Body of pancreas (tissue), 4 donors: ENCODE measurements around the gene PLCB1. TPM values are rescaled to one million over a fixed set of nuclear protein-coding genes. Genes with fewer than 3 reads are reported as not detected.

Experiments
- ATAC-seq: fragments of 150-250 bp; one replicate; pipeline ENCODE4 v1.9.1; 2016
- DNase-seq, 4 donors: peaks; one replicate each; pipeline ENCODE4 v3.0.0-alpha.2; 2019
- H3K27ac ChIP-seq, 4 donors: fragments of 200-600 bp; sonication (generic); 1 replicate in 3 of 4; 2 replicates in 1 of 4; pipeline versions ENCODE4 v1.5.1 to v1.6.1; 2016 to 2019; ENCODE audit warnings: mild to moderate bottlenecking in 1 of 4, mixed read lengths in 1 of 4, moderate library complexity in 1 of 4
- H3K27me3 ChIP-seq, 2 donors: fragments of 200-600 bp; sonication (generic); one replicate each; pipeline ENCODE4 v1.6.0; 2016; ENCODE audit warnings: mild to moderate bottlenecking in 1 of 2
- H3K36me3 ChIP-seq, 2 donors: fragments of 200-600 bp; sonication (generic); replicated peaks in 1 of 2; 2 replicates each; pipeline ENCODE4 v1.5.1; 2016; ENCODE audit warnings: low read depth in 2 of 2; ENCODE audit not compliant: insufficient read depth in 1 of 2
- H3K4me1 ChIP-seq: fragments of 200-600 bp; sonication (generic); one replicate; pipeline ENCODE4 v1.6.0; 2016
- H3K4me3 ChIP-seq, 2 donors: fragments of 200-600 bp; sonication (generic); 1 replicate in 1 of 2; 2 replicates in 1 of 2; pipeline ENCODE4 v1.5.1; 2016 to 2019
- H3K9me3 ChIP-seq, 3 donors: fragments of 200-600 bp; sonication (generic); 1 replicate in 2 of 3; 2 replicates in 1 of 3; pipeline ENCODE4 v1.5.1; 2016
- POLR2A ChIP-seq, 3 donors: fragments of 450-650 bp; IDR thresholded peaks; one replicate each; pipeline ENCODE4 v1.6.1; 2016; ENCODE audit warnings: antibody characterized with exemption in 3 of 3, mild to moderate bottlenecking in 2 of 3
- WGBS, 2 donors: methylation state at CpG; one replicate each; pipeline ENCODE4 v1.1.5; 2017; 5-methylcytosine and 5-hydroxymethylcytosine counted together
- intact Hi-C: fragments of 100-400 bp; cut with DNase I; formaldehyde crosslinking; loops from one replicate; pipeline ENCODE4 v1.15.1; 2023
- total RNA-seq, 2 donors: library from RNA; depleted of rRNA; stranded (reverse); fragments of >200 nt; gene quantifications; one replicate each; pipeline ENCODE4 v1.1.0, GENCODE V29; 2016
- TF ChIP-seq, protein P1 (sequence below), 7 experiments: fragments of 450-650 bp in 4 of 7; fragments of 200-600 bp in 3 of 7; sonication (generic) in 3 of 7; IDR thresholded peaks; one replicate each; pipeline ENCODE4 v1.5.1; 2016 to 2019; ENCODE audit warnings: antibody characterized with exemption in 7 of 7

PLCB1 gene
- total RNA-seq, 2 donors from 2014 or later: 32.9 to 46.1 TPM

DNA sequence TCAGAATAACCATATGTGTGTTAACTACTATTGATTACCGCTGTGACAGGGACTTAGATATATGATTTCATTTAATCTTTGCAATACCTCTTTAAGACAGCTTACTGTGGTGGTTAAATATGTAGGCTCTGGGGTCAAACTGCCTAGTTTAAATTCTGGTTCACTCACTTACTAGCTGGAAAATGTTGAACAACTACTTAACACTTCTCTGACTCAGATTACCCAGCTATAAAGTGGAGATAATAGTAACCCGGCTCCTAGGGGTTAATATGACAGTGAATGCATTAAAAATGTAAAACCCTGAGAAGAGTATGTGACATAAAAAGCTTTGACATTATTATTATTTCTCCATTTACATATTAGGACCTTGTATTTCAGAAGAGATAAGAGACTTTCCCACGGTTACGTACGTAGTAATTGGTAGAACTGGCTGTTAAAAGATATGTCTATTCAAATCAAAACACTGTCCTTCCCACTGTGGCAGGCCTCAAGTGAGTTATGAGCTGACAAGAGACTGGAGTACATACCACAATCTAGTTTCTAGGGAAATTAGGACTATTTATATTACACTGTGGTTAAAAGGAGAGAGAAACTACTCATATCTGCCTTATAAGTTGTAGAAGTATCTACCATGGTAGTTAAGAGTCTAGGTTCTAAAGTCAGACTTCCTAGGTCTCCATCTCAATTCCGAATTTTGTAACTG, 4.4 kb upstream of the PLCB1 start:
- no peak for DNase-seq
- no peak for ATAC-seq
- no peak for TF ChIP-seq POLR2A (IDR thresholded peaks at IDR 0.05)
- TF ChIP-seq, protein P1, sequence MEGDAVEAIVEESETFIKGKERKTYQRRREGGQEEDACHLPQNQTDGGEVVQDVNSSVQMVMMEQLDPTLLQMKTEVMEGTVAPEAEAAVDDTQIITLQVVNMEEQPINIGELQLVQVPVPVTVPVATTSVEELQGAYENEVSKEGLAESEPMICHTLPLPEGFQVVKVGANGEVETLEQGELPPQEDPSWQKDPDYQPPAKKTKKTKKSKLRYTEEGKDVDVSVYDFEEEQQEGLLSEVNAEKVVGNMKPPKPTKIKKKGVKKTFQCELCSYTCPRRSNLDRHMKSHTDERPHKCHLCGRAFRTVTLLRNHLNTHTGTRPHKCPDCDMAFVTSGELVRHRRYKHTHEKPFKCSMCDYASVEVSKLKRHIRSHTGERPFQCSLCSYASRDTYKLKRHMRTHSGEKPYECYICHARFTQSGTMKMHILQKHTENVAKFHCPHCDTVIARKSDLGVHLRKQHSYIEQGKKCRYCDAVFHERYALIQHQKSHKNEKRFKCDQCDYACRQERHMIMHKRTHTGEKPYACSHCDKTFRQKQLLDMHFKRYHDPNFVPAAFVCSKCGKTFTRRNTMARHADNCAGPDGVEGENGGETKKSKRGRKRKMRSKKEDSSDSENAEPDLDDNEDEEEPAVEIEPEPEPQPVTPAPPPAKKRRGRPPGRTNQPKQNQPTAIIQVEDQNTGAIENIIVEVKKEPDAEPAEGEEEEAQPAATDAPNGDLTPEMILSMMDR (IDR thresholded peaks at IDR 0.05): no peak
- no peak overlapping the region for H3K27ac ChIP-seq
- intact Hi-C loops: loop anchor here (10.0 kb wide), 1 partner anchor 587 kb away; no protein-coding TSS in a partner anchor
- no peaks in the 10 kb centered on the region for H3K27me3 ChIP-seq
- H3K4me1 ChIP-seq: peaks cover 5% of the 10 kb centered on the region
- 60 to 62% methylated on average over 6 of the region's 6 CpGs for WGBS, 2 donors
- H3K4me3 ChIP-seq: no peak overlapping the region
- no peaks in the 10 kb centered on the region for H3K36me3 ChIP-seq
- H3K9me3 ChIP-seq: no peaks in the 10 kb centered on the region

DNA sequence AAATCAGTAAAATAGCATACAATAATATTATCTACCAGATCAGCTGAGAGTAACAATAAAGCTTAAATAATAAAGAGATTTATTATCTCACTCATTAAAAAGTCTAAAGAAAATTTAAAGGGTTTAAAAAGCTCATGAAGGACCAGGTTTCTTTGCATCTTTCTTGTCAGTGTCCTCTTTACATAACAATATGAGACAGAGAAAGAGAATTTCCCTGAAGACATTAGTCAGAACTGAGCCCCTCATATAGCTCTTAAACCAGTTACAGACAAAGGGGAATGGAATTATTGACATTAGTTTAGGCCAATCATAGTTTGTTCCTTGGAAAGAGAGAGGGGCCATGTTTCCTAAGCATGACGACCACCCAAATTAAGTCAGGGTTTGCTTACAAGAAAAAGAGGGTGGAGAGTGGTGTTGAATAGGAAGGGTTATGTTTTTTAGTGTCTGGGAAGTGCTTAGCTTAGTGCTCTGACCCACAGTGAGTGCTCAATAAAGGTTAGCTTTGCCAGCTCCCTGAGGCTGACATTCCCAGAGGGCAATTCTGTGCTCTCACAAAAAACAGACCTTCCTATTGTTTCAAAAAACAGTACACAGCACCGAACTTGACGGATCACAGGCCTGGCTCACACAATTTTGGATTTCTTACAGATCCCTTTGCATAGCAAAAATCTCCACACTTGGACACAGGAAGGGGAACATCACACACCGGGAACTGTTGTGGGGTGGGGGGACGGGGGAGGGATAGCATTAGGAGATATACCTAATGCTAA, 3.6 kb upstream of the PLCB1 start:
- no peak for DNase-seq
- WGBS, 2 donors: 79 to 86% methylated on average over 5 of the region's 5 CpGs
- no peak overlapping the region for H3K27ac ChIP-seq
- intact Hi-C loops: loop anchor here (10.0 kb wide), 1 partner anchor 586 kb away; no protein-coding TSS in a partner anchor
- no peak overlapping the region for H3K4me3 ChIP-seq
- TF ChIP-seq, protein P1 (IDR thresholded peaks at IDR 0.05): no peak
- no peak for TF ChIP-seq POLR2A (IDR thresholded peaks at IDR 0.05)
- no peaks in the 10 kb centered on the region for H3K36me3 ChIP-seq
- no peak for ATAC-seq
- H3K4me1 ChIP-seq: peaks cover 5% of the 10 kb centered on the region
- H3K27me3 ChIP-seq: no peaks in the 10 kb centered on the region
- H3K9me3 ChIP-seq: no peaks in the 10 kb centered on the region

DNA sequence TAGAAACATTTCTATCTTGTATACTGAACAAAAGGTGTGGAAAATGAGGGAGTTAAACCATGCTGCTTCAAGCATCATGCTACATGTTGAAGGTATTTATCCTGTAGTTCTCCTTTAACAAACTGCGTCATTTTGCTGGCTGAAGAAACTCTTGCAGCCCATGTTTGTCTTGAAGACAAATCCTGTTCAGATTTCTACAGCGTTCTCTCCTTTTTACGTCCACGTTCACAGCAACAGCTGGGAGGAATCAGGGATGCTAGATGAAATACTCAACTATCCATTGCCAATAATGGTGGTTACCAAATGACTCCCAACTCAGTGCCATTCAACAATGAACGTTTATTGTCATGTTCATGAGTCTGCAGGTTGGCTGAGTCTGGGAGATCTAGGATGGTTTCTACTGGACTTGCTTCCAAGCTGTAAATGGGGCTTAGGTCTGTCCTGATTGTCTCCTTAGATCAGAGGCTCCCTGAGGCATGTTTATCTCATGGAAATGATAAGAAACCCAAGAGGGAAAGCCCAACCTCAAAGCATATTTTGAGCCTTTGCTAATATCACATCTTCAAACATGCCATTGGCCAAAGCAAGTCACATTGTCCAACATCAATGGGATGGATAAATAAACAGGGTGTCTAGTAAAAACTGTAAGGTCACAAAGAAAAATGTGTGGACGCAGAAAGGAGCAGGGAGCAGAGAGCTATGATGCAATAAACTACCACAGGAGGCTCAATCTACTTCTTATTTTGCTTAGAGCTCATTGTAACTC, 2.7 kb upstream of the PLCB1 start:
- H3K4me1 ChIP-seq: peaks cover 5% of the 10 kb centered on the region
- H3K27ac ChIP-seq: no peak overlapping the region
- ATAC-seq: no peak
- WGBS, 2 donors: 64 to 65% methylated on average over 6 of the region's 6 CpGs
- intact Hi-C loops: loop anchor here (10.0 kb wide), 1 partner anchor 585 kb away; no protein-coding TSS in a partner anchor
- TF ChIP-seq, protein P1 (IDR thresholded peaks at IDR 0.05): no peak
- TF ChIP-seq POLR2A (IDR thresholded peaks at IDR 0.05): no peak
- H3K36me3 ChIP-seq: no peaks in the 10 kb centered on the region
- no peak overlapping the region for H3K4me3 ChIP-seq
- no peaks in the 10 kb centered on the region for H3K27me3 ChIP-seq
- DNase-seq: no peak
- no peaks in the 10 kb centered on the region for H3K9me3 ChIP-seq

DNA sequence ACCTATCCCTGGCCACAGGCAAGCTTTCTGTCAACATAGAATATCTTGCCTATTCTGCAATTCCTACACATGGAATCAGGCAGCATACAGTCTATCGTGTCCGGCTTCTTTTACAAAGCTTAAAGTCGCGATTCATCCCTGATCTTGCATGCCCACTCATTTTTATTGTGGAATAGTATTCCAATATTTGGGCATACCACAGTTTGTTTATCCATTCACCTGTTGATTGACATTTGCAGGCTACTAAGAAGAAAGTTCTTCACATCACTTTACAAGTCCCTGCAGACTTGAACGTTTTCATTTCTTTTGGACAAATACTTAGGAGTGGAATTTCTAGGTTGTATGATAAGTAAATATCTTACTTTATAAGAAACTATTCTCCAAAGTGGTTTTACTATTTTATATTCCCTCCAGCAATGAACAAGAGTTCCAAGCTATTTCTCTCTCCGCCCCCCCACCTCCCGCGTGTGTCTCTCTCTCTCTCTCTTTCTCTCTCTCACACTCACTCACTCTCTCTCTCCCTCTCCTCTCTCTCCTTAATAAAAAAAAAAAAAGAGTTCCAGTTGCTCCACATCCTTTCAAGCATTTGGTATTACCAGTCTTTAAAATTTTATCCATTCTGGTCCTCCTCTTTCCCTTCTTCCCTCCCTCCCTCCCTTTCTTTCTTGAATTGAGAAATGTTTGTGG, 1.1 kb upstream of the PLCB1 start:
- no peak for ATAC-seq
- H3K27ac ChIP-seq: no peak overlapping the region
- 79 to 82% methylated on average over 8 of the region's 8 CpGs for WGBS, 2 donors
- DNase-seq: no peak
- intact Hi-C loops: loop anchor here (10.0 kb wide), 1 partner anchor 254 kb away; no protein-coding TSS in a partner anchor
- TF ChIP-seq, protein P1 (IDR thresholded peaks at IDR 0.05): no peak
- no peak for TF ChIP-seq POLR2A (IDR thresholded peaks at IDR 0.05)
- H3K36me3 ChIP-seq: no peaks in the 10 kb centered on the region
- no peak overlapping the region for H3K4me3 ChIP-seq
- H3K4me1 ChIP-seq: peaks cover 5% of the 10 kb centered on the region
- no peaks in the 10 kb centered on the region for H3K27me3 ChIP-seq
- no peaks in the 10 kb centered on the region for H3K9me3 ChIP-seq
